Hematopoietic multipotent progenitor cell treated with erythropoietin and hydrocortisone succinate and interleukin-3 and kit ligand, for 15 days (in vitro differentiated cells): Measurements from ENCODE around the gene KIF17.
"Not testable (repeated sequence)": the region's sequence is repeated elsewhere in the genome, so short reads cannot be mapped to it uniquely, and the experiment has no call there.

Experiments used
- DNase-seq: peaks from one replicate; pipeline ENCODE4 v3.0.0-alpha.2; 2015; ENCODE audit warnings: low spot score

Gene KIF17

DNA sequence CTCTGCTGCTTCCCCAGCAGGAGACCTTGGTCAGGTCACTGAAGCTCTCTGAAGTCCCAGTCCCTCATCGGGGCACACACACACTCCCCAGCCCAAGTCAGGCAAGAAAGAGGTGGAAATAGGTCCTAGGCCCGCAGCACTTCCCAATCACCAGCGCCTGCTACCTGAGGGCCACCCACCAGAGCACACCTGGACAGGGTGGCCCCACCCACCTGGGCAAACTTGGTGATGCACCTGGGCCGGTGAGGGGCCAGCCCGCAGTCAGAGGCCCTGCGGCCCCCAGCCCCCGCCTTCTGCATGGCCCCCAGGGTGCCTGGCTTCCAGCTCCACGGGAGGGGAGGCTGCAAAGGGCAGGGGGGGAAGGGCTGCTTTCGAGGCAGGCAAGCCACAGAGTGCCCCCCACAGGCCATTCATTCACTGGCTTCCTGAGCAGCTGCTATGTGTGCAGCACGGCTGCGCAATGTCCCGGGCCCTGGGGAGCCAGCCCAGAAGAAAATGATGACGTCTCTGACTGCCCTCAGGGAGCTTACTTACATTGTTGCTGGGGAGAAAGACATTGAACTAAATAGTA lies 10.0 kb upstream of the KIF17 start:
- no peak for DNase-seq

DNA sequence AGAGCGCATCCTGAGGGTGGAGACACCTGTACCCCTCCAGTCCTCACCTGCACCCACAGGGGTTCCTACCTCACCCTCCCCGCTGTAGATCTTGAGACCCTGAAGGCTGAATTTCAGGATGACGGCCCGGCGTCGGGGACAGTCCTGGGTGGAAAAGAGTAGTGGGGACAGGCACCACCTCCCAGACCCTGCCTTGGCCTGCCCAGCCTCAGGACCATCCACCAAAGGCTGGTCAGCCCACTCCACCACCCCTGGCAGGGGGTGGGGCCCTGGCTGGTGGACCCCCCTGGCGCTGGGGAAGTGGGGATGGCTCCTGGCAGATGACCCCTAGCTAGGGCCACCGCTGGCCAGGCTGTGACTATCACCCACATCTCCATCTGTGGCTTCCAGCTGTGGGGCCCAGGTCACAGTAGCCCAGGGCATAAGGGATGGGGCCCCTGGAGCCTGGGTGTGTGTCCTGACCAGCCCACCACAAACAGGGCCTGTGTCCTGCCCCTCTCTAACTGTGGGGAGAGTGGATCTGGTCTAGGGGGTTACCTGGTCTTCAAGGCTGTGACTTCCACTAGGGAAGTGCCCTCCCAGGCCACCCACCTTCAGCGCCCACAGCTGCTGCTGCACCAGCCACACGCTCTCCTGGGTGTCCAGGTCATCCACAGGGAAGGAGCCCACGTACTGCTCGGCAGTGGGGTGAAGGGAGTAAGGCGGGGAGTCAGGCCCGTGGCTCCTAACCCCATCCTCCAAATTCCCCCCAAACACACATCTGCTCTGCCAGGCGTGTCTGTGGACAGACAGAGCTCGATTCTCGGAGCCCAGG lies 9.3 kb upstream of the KIF17 start:
- no peak for DNase-seq

- no peak for DNase-seq
These were observed 8.5 kb upstream of the KIF17 start for GRCh38 chr1:20726118-20726911.

- DNase-seq: no peak
These were observed 7.6 kb upstream of the KIF17 start for GRCh38 chr1:20725189-20726117.

DNA sequence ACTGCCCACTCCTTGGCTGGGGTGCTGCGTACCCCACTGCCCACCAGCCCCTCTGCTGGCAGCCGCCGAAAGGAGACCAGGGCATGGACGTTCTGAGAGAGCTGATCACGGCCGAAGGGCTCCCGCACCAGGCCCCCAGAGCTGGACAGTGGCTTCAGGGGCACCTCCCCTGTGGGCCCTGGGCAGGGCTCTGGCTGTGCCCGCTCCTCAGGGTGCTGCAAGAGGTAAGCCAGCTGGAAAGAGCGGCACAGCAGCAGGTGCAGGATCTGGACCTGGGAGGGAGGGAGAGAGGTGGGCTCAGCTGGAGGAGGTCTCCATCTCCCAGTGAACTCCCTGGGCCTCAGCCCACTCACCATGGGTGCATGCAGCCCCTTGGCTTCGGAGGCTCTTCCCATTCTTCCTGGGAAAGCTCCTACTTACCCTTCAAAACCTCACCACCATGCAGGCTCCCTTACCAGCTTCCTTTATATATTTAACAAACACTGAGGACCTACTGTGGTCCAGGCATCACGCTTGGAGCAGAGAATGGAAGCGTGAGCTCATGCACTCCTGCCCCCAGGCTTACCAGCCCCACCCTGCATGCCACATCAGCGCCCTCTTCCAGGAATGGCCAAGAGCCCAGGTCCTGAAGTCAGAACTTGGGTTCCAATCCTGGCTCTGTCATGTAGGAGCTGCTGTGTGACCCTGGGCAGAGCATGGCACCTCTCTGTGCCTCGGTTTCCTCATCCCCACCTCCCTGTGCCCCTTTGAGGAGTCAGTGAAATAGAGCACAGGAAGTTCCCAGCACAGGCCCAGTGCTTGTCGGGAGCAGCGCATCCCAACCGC lies 6.8 kb upstream of the KIF17 start:
- DNase-seq: no peak

- DNase-seq: no peak
These were observed 5.9 kb upstream of the KIF17 start for GRCh38 chr1:20723537-20724363.

DNA sequence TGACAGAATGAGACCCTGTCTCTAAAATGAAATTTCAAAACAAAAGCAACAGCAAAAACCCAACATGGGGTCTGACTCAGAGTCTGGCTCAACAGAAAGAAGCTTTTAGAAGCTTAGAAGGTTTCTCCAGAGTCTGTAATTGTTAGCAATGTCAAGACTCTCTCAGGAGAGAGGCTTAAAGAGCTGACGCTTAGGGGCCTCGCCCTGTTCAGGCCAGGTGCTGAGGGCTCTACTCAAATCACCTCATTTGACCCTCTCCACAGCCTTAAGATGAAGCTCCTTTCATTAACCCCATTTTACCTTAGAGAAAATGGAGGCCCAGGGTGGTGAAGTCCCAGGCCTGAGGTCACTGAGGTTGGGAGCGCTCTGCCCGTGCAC lies 5.3 kb upstream of the KIF17 start:
- DNase-seq: no peak

GRCh38 chr1:20721117-20722061 lies 3.6 kb upstream of the KIF17 start:
- DNase-seq: no peak

GRCh38 chr1:20720631-20721091 lies 2.9 kb upstream of the KIF17 start:
- no peak for DNase-seq

GRCh38 chr1:20719871-20720620 lies 2.2 kb upstream of the KIF17 start:
- no peak for DNase-seq

- no peak for DNase-seq
These were observed 1.5 kb upstream of the KIF17 start for GRCh38 chr1:20719261-20719660.

DNA sequence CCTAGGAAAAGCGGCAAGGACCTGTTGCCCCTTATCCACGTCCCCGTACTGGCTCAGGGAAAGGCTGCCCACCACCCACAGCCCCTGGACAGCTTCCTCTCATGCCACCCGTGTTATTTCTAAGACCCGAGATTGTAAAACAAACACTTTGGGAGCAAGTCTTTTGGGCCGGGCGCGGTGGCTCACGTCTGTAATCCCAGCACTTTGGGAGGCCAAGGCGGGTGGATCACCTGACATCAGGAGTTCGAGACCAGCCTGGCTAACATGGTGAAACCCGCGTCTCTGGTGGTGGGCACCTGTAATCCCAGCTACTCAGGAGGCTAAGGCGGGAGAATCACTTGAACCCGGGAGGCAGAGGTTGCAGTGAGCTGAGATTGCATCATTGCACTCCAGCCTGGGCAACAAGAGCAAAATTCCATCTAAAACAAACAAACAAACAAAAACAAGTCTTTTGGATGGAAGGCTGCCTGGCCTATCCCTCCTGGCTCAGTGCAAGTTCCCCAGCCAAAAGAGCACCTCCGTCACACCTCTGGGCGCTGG lies 606 bp upstream of the KIF17 start:
- DNase-seq: not testable (repeated sequence)

DNA sequence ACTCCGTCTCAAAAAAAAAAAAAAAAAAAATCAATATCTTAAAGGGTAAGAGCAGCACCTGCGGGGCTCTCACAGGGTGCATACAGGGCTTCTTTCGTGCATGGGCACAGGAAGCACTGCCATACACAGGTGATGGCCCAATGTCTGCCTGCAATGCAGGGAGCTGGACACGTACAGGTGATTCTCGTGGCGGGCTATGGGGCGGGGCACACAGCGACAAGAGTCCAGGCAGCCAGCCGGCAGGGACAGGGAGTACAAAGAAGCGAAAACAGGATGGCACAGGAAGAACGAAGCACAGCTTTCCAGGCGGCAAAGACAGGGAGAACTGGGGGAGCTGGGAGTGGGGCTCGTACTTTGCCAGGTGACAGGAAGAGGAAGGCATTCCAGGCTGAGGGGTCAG lies 1.6 kb downstream of the KIF17 start:
- no peak for DNase-seq

DNA sequence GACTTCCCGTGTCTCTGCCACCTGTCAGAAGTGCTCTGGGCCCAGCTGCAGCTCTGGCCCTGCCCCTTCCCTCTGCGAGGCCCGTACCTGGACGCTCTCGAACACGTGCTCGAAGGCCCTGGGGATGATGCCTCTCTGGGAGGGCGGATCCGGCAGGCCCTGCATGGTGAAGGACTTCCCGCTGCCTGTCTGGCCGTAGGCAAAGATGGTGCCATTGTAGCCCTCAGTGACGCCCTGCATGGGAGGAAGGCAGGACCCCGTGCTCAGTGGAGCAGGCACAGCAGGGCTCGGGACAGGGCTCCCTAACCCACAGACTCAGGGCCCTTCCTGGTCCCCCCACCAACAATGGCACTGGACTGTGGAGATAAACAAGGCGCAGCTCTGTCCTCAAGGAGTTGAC lies 2.4 kb downstream of the KIF17 start:
- no peak for DNase-seq

DNA sequence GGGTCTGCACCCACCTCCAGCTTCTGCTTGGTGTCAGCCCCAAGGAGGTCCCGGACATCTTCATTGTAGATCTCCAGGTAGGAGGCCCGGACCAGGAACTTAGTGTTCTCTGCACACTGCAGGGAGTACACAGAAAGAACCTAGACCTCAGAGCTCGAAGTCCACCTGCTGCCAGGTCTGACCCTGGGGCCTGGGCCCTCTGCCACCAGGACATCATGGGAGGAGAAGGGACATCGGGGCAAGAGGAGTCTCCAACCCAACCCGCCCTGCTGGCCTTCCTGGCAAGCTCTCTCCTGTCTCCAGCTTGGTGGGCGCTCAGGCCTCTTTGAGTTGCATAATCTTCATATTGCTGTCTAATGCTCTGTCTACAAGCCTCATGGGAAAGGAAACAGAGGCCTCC lies 4.4 kb downstream of the KIF17 start:
- DNase-seq: no peak

GRCh38 chr1:20712215-20712577 lies 5.6 kb downstream of the KIF17 start:
- no peak for DNase-seq

GRCh38 chr1:20711285-20712214 lies 6.3 kb downstream of the KIF17 start:
- no peak for DNase-seq
